ENCODE measurements around the gene FBLN1.

FBLN1 gene

DNA sequence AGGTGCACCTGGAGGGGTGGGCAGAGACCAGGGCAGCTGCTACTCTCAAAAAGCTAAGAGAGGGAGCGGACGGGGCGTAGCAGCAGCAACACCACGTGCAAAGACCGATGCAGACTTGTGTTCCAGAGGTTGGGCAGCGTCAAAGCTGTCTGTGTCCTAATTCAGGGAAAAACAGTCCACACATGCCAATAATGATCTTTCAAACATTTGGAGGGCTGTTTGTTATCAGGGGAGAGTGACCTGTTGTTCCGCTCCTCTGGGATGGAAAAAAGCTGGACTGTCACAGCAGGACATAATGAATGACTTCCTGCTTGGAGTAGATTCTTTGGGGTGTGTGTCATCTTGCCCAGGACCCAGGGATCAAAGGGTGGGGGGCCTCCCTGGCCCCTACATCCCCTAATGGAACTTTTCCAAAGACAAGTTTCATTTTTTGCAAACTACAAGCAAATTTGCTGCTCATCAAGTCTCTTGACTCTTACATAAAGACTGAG is 6.2 kb upstream of the FBLN1 start:
- DNase-seq (ENCODE audit: insufficient read length, low spot score) (no peak), FAIRE-seq (no peak)
- no peak for TF ChIP-seq CTCF (IDR thresholded peaks at IDR 0.05; ENCODE audit: insufficient read depth, missing control alignments)

DNA sequence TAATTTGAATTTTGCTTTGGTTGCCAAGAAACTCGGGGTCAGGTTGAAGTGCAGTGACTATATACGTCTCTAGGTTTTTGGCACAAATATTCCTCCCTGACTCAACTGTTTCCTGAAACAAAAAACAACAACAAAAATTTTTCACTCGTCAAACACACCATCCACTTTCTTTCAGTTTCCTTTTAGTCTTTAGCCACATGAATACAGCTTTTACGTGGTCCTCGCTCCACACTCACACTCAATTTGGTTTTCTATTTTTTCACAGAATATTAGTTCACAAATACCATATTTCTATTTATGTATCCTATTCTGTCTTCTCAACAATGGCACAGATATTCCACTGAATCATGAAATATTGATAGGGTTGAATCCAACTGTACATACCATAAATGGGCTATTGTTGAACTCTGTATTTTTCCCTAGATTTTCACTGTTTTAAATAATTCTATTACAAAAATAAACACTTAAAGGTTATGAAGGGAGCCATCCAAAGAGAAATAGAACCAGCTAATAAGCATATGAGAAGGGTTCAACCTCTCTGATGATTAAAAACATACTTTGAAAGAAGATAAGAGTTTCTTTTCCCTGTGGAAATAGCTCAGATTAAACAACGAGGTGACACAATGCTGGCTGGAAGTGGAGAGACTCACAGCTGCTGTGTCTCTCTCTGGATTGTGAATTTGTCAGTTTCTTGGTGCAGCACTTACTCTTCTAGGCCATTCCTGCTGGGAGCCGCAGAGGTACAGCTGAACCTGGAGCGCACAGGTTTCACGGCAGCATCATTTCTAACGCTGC is 5.1 kb upstream of the FBLN1 start:
- FAIRE-seq (no peak), DNase-seq (ENCODE audit: insufficient read length, low spot score) (no peak)
- TF ChIP-seq CTCF (IDR thresholded peaks at IDR 0.05; ENCODE audit: insufficient read depth, missing control alignments): no peak

GRCh38 chr22:45499746-45500145 is 2.9 kb upstream of the FBLN1 start:
- DNase-seq (ENCODE audit: insufficient read length, low spot score): no peak
- no peak for TF ChIP-seq CTCF (IDR thresholded peaks at IDR 0.05; ENCODE audit: insufficient read depth, missing control alignments)
- no peak for FAIRE-seq

- no peak for DNase-seq (ENCODE audit: insufficient read length, low spot score)
- no peak for FAIRE-seq
- no peak for TF ChIP-seq CTCF (IDR thresholded peaks at IDR 0.05; ENCODE audit: insufficient read depth, missing control alignments)
Observed at GRCh38 chr22:45503050-45503815, 550 bp downstream of the FBLN1 start.

DNA sequence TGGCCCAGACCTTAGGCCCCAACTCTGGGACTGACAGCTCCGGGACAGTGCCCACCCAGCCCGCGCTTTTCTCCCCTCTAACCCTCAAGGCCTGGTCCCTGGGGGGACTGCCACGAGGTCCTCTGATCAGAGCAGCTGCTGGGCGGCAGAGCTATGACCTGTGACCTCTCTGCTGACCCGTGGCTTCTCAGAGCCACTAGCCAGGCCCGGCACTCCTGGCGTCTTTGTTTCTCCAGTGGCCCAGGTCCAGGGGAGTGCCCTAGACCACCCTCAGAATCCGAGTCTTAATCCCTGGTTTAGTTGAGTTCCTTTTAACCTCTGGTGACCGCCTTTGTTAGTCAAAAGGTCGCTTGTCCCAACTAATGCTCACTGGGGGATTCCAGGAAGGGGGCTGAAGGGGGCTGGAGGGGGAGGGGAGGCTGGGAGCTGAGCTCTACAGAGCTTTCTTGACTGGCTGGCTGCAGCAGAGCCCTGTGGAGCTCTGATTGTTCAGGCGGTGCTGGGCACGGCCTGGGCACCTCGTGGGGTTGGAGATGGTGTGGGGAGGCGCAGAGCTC is 1.2 kb downstream of the FBLN1 start:
- DNase-seq (ENCODE audit: insufficient read length, low spot score) (no peak), FAIRE-seq (no peak)
- TF ChIP-seq CTCF (IDR thresholded peaks at IDR 0.05; ENCODE audit: insufficient read depth, missing control alignments): no peak

DNA sequence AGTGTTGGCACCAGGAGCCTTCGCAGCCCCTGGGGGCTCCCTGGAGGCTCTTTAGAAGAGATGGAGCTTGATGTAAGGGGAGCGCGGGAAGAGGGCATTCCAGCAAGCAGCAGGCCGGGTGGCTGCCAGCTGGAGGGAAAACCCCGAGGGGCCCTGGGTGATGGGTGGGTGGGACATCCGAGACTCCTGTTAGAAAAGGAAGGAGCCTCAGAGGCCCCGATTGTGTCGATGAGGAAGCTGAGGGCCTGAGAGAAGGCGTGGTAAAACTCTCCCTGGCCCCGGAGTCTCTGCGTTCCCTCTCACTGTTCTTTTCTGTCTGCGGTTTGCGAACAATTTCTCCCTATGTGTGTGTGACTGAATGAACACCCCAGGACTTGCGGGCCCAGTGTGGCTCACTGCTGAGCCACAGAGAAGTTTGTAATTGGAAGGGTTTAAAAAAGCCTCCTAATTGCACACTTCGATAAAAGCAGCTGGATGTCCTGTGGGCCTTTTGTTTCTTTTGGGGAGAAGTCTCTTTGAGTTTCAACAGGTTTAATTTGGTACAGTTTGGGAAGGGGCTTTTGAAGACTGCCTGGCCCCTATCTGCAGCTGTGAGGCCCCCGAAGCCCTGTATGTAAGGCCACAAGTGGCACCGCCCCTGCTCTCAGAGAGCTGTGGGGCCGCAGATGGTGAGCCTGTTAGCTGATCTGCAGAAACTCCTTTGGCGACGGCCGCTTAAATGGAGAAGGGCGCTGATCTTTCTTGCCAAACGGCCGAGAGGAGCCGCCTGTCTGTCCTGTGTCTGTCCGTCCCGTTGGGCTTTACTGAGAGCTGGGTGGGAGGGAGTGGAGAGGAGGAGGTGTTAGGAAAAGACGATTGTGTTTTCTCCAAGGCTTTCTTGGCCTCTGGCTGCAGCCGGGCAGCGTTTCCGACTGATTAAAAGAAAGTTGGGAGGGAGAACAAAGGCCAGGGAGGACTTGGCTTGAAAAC is 2.0 kb downstream of the FBLN1 start:
- DNase-seq (ENCODE audit: insufficient read length, low spot score) (no peak), FAIRE-seq (no peak)

More for the DNA sequence above, 2.0 kb downstream of the FBLN1 start:
- TF ChIP-seq CTCF (IDR thresholded peaks at IDR 0.05; ENCODE audit: insufficient read depth, missing control alignments): no peak
